ENCODE results near the gene NT5DC1.

- TF ChIP-seq REST (tag by site-specific recombination; IDR thresholded peaks at IDR 0.05) (no peak), KLF1 (tag by site-specific recombination; IDR thresholded peaks at IDR 0.05) (no peak), ZEB2 (tag by site-specific recombination; IDR thresholded peaks at IDR 0.05) (no peak)
Measured at GRCh38 chr6:116073765-116074440, 26.8 kb upstream of the NT5DC1 start.
